Fibroblast of skin of right biceps (primary cell): ENCODE measurements around the gene IVD.
"Not testable (repeated sequence)": the region's sequence is repeated elsewhere in the genome, so short reads cannot be mapped to it uniquely, and the experiment has no call there.

ENCODE experiments used
- DNase-seq: peaks from one replicate; pipeline ENCODE4 v3.0.0-alpha.2; 2013

Gene IVD

GRCh38 chr15:40439960-40440742, 34.6 kb downstream of the IVD start:
- DNase-seq: peak; percentile 38

GRCh38 chr15:40440743-40441564, 35.4 kb downstream of the IVD start, which contains the start of gene BAHD1:
Gene BAHD1, plus strand, starts transcription at chr15:40440953. Its CDS starts 17,512 bp downstream, at chr15:40458465.
- DNase-seq: peak; percentile 95

- no peak for DNase-seq
Observed at GRCh38 chr15:40441565-40442531, 36.3 kb downstream of the IVD start.

GRCh38 chr15:40443255-40443654, 37.7 kb downstream of the IVD start:
- no peak for DNase-seq

- DNase-seq: no peak
Observed at GRCh38 chr15:40443846-40444245, 38.3 kb downstream of the IVD start.

GRCh38 chr15:40444736-40445135, 39.1 kb downstream of the IVD start:
- DNase-seq: no peak

GRCh38 chr15:40445421-40445922, 39.9 kb downstream of the IVD start:
- peak; percentile 47 for DNase-seq

- no peak for DNase-seq
Observed at GRCh38 chr15:40446144-40446543, 40.5 kb downstream of the IVD start.

- DNase-seq: no peak
Observed at GRCh38 chr15:40448354-40448753, 42.8 kb downstream of the IVD start.

GRCh38 chr15:40449275-40449674, 43.7 kb downstream of the IVD start:
- DNase-seq: peak; percentile 45

GRCh38 chr15:40450047-40450446, 44.5 kb downstream of the IVD start:
- DNase-seq: no peak

GRCh38 chr15:40451527-40452158, 46.0 kb downstream of the IVD start:
- DNase-seq: no peak

- DNase-seq: no peak
Observed at GRCh38 chr15:40452296-40453090, 46.9 kb downstream of the IVD start.

GRCh38 chr15:40453941-40454340, 48.3 kb downstream of the IVD start:
- DNase-seq: not testable (repeated sequence)

- DNase-seq: peak; percentile 67
Observed at GRCh38 chr15:40454904-40455391, 49.4 kb downstream of the IVD start.

- no peak for DNase-seq
Observed at GRCh38 chr15:40456299-40456712, 50.7 kb downstream of the IVD start.

GRCh38 chr15:40456738-40457137, 51.1 kb downstream of the IVD start:
- no peak for DNase-seq

- DNase-seq: no peak
Observed at GRCh38 chr15:40458495-40459371, 53.1 kb downstream of the IVD start.

GRCh38 chr15:40459391-40460015, 53.9 kb downstream of the IVD start:
- DNase-seq: no peak
